HepG2 (cell line): ENCODE data around the gene RPS10. TPM values are rescaled to one million over a fixed set of nuclear protein-coding genes. Genes with fewer than 3 reads are reported as not detected.
A peak's percentile ranks its signal among the peaks of the same experiment; 100 is the strongest.

Source experiments
- ARID3A ChIP-seq: IDR thresholded peaks from 2 replicates; pipeline ENCODE4 v1.6.1; 2012; ENCODE audit warnings: low read depth, low read length, improper control_type of control experiment
- CBX2 ChIP-seq, 2 experiments: fragments of 200-600 bp in 1 of 2; sonication (generic); formaldehyde crosslinking in 1 of 2; IDR thresholded peaks; 2 replicates each; pipeline versions ENCODE4 v1.7.0 to v1.8.1; 2018 to 2022; ENCODE audit warnings: low read depth in 2 of 2, low read length in 1 of 2, mild to moderate bottlenecking in 1 of 2, missing genetic modification reagents in 1 of 2
- CEBPG ChIP-seq: IDR thresholded peaks from 2 replicates; pipeline ENCODE4 v1.6.1; 2016
- CHD4 ChIP-seq: fragments of 200-600 bp; sonication (generic); IDR thresholded peaks from 2 replicates; pipeline ENCODE4 v1.7.0; 2017; ENCODE audit warnings: mild to moderate bottlenecking, low read length, borderline replicate concordance
- DR1 ChIP-seq: sonication (generic); formaldehyde crosslinking; IDR thresholded peaks from 2 replicates; pipeline ENCODE4 v1.8.0; 2021; ENCODE audit warnings: mild to moderate bottlenecking, missing genetic modification reagents, inconsistent platforms
- FOXA1 ChIP-seq, 2 experiments: fragments of 450-650 bp in 1 of 2; sonication (generic) in 1 of 2; formaldehyde crosslinking in 1 of 2; IDR thresholded peaks; 2 replicates each; pipeline versions ENCODE4 v1.4.0 to v1.6.1; 2016 to 2020; ENCODE audit warnings: missing genetic modification reagents in 1 of 2
- GATAD1 ChIP-seq: IDR thresholded peaks from 2 replicates; pipeline ENCODE4 v1.6.1; 2016; ENCODE audit warnings: missing genetic modification reagents, missing compliant biosample characterization
- HBP1 ChIP-seq: IDR thresholded peaks from 2 replicates; pipeline ENCODE4 v1.6.1; 2016; ENCODE audit warnings: low read depth, control low read depth
- HDAC1 ChIP-seq: sonication (generic); formaldehyde crosslinking; IDR thresholded peaks from 2 replicates; pipeline ENCODE4 v1.5.1; 2020; ENCODE audit warnings: mild to moderate bottlenecking, missing genetic modification reagents
- HINFP ChIP-seq: sonication (generic); formaldehyde crosslinking; IDR thresholded peaks from 2 replicates; pipeline ENCODE4 v1.4.0; 2020; ENCODE audit warnings: low read depth, mild to moderate bottlenecking, missing genetic modification reagents
- HNRNPUL1 ChIP-seq: fragments of 200-400 bp; formaldehyde crosslinking; IDR thresholded peaks from 2 replicates; pipeline ENCODE4 v1.6.1; 2017; ENCODE audit warnings: low read depth, mild to moderate bottlenecking, low read length, moderate library complexity
- HOMEZ ChIP-seq: IDR thresholded peaks from 2 replicates; pipeline ENCODE4 v1.6.1; 2016; ENCODE audit warnings: low read depth
- RBFOX2 ChIP-seq: fragments of 200-400 bp; formaldehyde crosslinking; IDR thresholded peaks from 2 replicates; pipeline ENCODE4 v1.6.1; 2017; ENCODE audit warnings: low read depth, mild to moderate bottlenecking, low read length
- SKI ChIP-seq: fragments of 450-650 bp; IDR thresholded peaks from one replicate; pipeline ENCODE4 v1.6.1; 2018; ENCODE audit warnings: mild to moderate bottlenecking; ENCODE audit not compliant: partially characterized antibody
- SMARCE1 ChIP-seq: fragments of 450-650 bp; IDR thresholded peaks from 2 replicates; pipeline ENCODE4 v1.6.1; 2017; ENCODE audit warnings: borderline replicate concordance
- TFAP4 ChIP-seq: sonication (generic); IDR thresholded peaks from 2 replicates; pipeline ENCODE4 v1.6.1; 2016; ENCODE audit warnings: low read depth, borderline replicate concordance
- THAP11 ChIP-seq: IDR thresholded peaks from 2 replicates; pipeline ENCODE4 v1.6.1; 2016; ENCODE audit warnings: missing biosample characterization, missing genetic modification reagents
- YEATS2 ChIP-seq: sonication (generic); formaldehyde crosslinking; IDR thresholded peaks from 2 replicates; pipeline ENCODE4 v1.4.0; 2020; ENCODE audit warnings: missing genetic modification reagents, borderline replicate concordance
- ZNF235 ChIP-seq: sonication (generic); formaldehyde crosslinking; IDR thresholded peaks from 2 replicates; pipeline ENCODE4 v1.8.1; 2023; ENCODE audit warnings: mild to moderate bottlenecking, missing genetic modification reagents, borderline replicate concordance
- ZNF570 ChIP-seq: sonication (generic); formaldehyde crosslinking; IDR thresholded peaks from 2 replicates; pipeline ENCODE4 v1.4.0; 2020; ENCODE audit warnings: mild to moderate bottlenecking, missing genetic modification reagents, borderline replicate concordance
- ZNF772 ChIP-seq: sonication (generic); formaldehyde crosslinking; IDR thresholded peaks from 2 replicates; pipeline ENCODE4 v1.5.0; 2020; ENCODE audit warnings: mild to moderate bottlenecking, missing genetic modification reagents
- ZNF781 ChIP-seq: sonication (generic); formaldehyde crosslinking; IDR thresholded peaks from 2 replicates; pipeline ENCODE4 v1.5.1; 2020; ENCODE audit warnings: borderline replicate concordance, mild to moderate bottlenecking, missing genetic modification reagents; ENCODE audit errors: not compliant biosample characterization
- ZSCAN9 ChIP-seq: IDR thresholded peaks from 2 replicates; pipeline ENCODE4 v1.6.1; 2016; ENCODE audit warnings: borderline replicate concordance
- polyA plus RNA-seq, 8 experiments: library from polyadenylated mRNA; depleted of rRNA in 3 of 8; stranded (reverse) in 7 of 8; unstranded in 1 of 8; fragments of >200 nt; fragmentation: Illumina TruSeq in 4 of 8; extraction: Trizol in 4 of 8; gene quantifications; 2 replicates each; pipeline versions ENCODE4 v1.2.1 to v1.2.3, GENCODE V29; 2011 to 2016; ENCODE audit warnings: low read depth in 4 of 8, missing spikeins in 1 of 8, mixed read lengths in 1 of 8; ENCODE audit not compliant: insufficient read depth in 1 of 8
- total RNA-seq, 5 experiments: library from RNA; depleted of rRNA; stranded (reverse); fragments of >200 nt; fragmentation: Illumina TruSeq; extraction: Trizol; gene quantifications; 2 replicates each; pipeline ENCODE4 v1.2.3, GENCODE V29; 2016; ENCODE audit warnings: low read depth in 1 of 5

The RPS10 gene
- total and polyA plus RNA-seq, 2 of the 13 experiments (the other 11 are each of a cell fraction or from before 2014, with no cell fraction given) = 2,909 to 4,648 TPM

GRCh38 chr6:34386316-34387137, 39.3 kb downstream of the RPS10 start (continued):
- peak; percentile 19; the same call in 1 of the 2 replicates for TF ChIP-seq HOMEZ (CRISPR knock-in tag)
- no peak for TF ChIP-seq DR1 (CRISPR knock-in tag)
- no peak for TF ChIP-seq FOXA1 (IDR thresholded peaks at IDR 0.05)
- TF ChIP-seq FOXA1 (CRISPR knock-in tag; IDR thresholded peaks at IDR 0.05) = 0 out of 2 replicates have a peak, but pooled peaks have one; percentile 7
- TF ChIP-seq ZNF772 = no peak
- no peak for TF ChIP-seq ZNF235 (CRISPR knock-in tag)
- no peak for TF ChIP-seq HINFP
- TF ChIP-seq ZNF781 (CRISPR knock-in tag) = no peak
- TF ChIP-seq ARID3A = peak; percentile 86
- no peak for TF ChIP-seq CHD4
- no peak for TF ChIP-seq RBFOX2
- no peak for TF ChIP-seq SMARCE1
- TF ChIP-seq CBX2 (IDR thresholded peaks at IDR 0.05; ENCODE audit: low read depth, low read length) = no peak
- no peak for TF ChIP-seq CBX2 (CRISPR knock-in tag; IDR thresholded peaks at IDR 0.05; ENCODE audit: low read depth)
- no peak for TF ChIP-seq YEATS2 (CRISPR knock-in tag)
- TF ChIP-seq TFAP4 = peak; percentile 33; the same call in 1 of the 2 replicates
- TF ChIP-seq HNRNPUL1 = no peak
- no peak for TF ChIP-seq HDAC1 (CRISPR knock-in tag)
- TF ChIP-seq THAP11 (CRISPR knock-in tag) = no peak
- no peak for TF ChIP-seq ZSCAN9 (CRISPR knock-in tag)
- no peak for TF ChIP-seq HBP1 (CRISPR knock-in tag)
- no peak for TF ChIP-seq ZNF570 (CRISPR knock-in tag)
- TF ChIP-seq GATAD1 (CRISPR knock-in tag) = no peak
- TF ChIP-seq SKI = no peak
- no peak for TF ChIP-seq CEBPG (CRISPR knock-in tag)
